ENCODE measurements around the gene GTF2H3. TPM values are rescaled to one million over a fixed set of nuclear protein-coding genes. Genes with fewer than 3 reads are reported as not detected.

Gene GTF2H3
- total and polyA plus RNA-seq, 9 of the 15 experiments (the other 6 are each of a cell fraction or from before 2014, with no cell fraction given) = 22.7 to 99.7 (median 49.6) TPM

GRCh38 chr12:123601602-123602489 lies 31.8 kb upstream of the GTF2H3 start, which contains the start of gene DDX55 (continued):
- TF ChIP-seq RBFOX2 (IDR thresholded peaks at IDR 0.05; ENCODE audit: low read depth, low read length) (peak; percentile 98), ZHX1 (conservative IDR thresholded peaks at IDR 0.05; ENCODE audit: low read length) (0 out of 2 replicates have a peak, but pooled peaks have one; percentile 51), SMAD2 (IDR thresholded peaks at IDR 0.05; ENCODE audit: low read depth, low read length) (no peak), ELF2 (CRISPR knock-in tag; IDR thresholded peaks at IDR 0.05) (peak; percentile 96), USF1 (CRISPR knock-in tag; IDR thresholded peaks at IDR 0.05) (peak; percentile 91), KDM4B (IDR thresholded peaks at IDR 0.05; ENCODE audit: borderline replicate concordance in 2 of 2, low read depth in 1 of 2) (peak in 1 of 2 experiments; percentile 98; a peak in 2 of 4 replicates), PHF20 (IDR thresholded peaks at IDR 0.05; ENCODE audit: partially characterized antibody) (peak; percentile 99), ZNF174 (CRISPR knock-in tag; IDR thresholded peaks at IDR 0.05) (0 out of 2 replicates have a peak, but pooled peaks have one; percentile 66), ELK1 (CRISPR knock-in tag; IDR thresholded peaks at IDR 0.05) (peak; percentile 87; the same call in 1 of the 2 replicates), CREM (IDR thresholded peaks at IDR 0.05; ENCODE audit: low read depth) (peak; percentile 98), PRDM10 (IDR thresholded peaks at IDR 0.05; ENCODE audit: partially characterized antibody) (peak; percentile 31), ZNF311 (CRISPR knock-in tag; IDR thresholded peaks at IDR 0.05) (0 out of 2 replicates have a peak, but pooled peaks have one; percentile 28), ZBTB9 (CRISPR knock-in tag; IDR thresholded peaks at IDR 0.05) (0 out of 2 replicates have a peak, but pooled peaks have one; percentile 70), MYC (IDR thresholded peaks at IDR 0.05; ENCODE audit: low read depth, low read length) (peak; percentile 99), MYC (CRISPR knock-in tag; IDR thresholded peaks at IDR 0.05; ENCODE audit: borderline replicate concordance, low read depth) (peak; percentile 98)

Data from K562 (cell line).